Stimulated activated CD4-positive, alpha-beta T cell treated with anti-CD3 and anti-CD28 coated beads, Interleukin-2, amount 100 ng/mL, for 48 hours (primary cell): Measurements from ENCODE around the gene USP48.
"Not testable (repeated sequence)": the region's sequence is repeated elsewhere in the genome, so short reads cannot be mapped to it uniquely, and the experiment has no call there.

Experiments
- DNase-seq, 2 donors: peaks; one replicate each; pipeline ENCODE4 v3.0.0-alpha.2; 2020

USP48 gene

DNA sequence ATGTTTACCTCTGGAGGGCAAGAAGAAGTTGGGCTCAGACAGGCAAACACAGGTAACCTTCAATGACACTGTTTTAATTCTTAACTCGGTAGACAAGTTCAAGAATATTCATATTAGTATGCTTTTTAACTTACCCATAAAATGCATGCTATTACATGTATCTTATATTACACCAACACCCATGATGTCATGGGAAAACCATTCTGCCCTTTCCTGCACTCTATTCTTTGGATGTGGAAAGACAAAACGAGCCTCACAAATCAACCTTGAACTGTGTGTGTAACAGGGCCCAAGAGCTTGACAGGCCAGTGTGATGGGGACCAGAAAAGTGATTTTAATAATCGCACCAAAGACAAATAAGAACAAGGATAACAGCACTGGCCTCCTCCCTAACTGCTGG, 91.2 kb downstream of the USP48 start:
- no peak for DNase-seq

DNA sequence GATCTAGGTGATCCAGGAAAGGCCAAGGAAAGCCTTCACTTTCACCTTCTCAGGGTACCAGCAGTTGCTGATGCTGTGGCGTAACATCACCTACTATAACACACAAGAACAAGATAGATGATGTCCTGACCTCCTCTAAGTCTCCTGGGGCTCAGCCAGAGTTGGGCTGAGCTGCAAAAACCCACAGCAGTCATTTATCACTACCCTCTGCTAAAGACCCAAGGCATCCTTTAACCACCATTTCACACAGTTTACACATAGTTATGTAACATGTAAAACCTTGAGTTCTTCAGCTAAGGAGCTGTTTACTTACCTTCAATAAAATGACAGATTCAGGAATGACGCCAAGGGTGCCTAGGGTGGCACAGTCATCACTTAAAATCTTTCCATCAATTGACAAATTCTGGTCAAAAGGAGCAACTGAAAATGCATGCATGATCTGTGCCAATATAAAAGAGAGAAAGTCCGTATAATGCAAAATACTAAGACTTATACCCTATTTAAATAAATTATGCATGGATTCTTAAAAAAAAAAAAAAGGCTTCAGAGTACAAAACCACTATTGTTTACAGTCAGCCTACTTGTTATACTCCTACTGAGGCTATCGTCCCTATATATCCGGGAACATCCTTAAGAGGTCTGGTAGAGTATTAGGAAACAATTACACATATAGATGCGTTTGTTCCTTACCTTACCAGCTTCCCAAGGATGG, 93.1 kb downstream of the USP48 start:
- no peak for DNase-seq

DNA sequence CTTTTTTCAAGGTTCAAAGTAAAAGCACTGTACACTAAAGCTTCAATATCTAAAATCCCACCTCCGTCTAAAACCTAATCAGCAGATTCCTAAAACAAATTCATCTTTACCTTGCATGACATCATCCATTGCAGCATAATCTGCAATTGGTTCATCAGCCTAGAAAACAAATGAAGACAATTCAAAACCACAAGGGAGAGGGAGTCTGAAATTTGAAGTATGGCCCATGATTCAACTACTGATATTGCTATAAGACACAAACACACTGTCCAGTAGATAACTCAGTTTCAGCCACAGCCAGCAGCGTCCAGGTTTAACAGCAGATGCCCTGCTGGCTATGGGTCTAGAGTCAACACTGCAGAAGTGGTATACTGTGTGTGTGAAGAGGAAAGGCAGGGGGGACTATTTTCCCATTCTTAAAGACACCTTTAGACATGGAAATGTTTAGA, 95.8 kb downstream of the USP48 start:
- no peak for DNase-seq

DNA sequence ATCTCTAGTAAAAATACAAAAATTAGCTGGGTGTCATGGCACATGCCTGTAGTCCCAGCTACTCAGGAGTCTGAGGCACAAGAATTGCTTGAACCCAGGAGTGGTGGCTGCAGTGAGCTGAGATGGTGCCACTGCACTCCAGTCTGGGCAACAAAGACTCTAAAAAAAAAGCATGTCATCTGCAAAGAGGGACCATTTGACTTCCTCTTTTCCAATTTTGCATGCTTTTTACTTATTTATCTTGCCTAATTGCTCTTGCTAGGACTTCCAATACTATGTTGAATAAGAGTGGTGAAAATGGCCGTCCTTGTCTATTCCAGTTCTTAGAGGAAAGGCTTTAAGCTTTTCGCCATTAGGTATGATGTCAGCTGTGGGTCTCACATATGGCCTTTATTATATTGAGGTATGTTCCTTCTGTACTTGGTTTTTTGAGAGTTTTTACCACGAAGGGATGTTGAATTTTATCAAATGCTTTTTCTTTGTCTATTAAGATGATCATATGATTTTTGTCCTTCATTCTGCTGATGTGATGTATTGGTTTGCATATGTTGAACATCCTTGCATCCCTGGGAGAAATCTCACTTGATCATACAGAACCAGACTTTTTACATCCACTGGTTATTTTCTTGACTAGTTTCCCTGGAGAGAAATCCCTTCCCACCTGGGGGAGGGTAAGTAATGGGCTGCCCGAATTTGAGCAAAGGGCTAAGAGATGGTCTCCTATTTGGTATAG, 96.8 kb downstream of the USP48 start:
- no peak for DNase-seq

DNA sequence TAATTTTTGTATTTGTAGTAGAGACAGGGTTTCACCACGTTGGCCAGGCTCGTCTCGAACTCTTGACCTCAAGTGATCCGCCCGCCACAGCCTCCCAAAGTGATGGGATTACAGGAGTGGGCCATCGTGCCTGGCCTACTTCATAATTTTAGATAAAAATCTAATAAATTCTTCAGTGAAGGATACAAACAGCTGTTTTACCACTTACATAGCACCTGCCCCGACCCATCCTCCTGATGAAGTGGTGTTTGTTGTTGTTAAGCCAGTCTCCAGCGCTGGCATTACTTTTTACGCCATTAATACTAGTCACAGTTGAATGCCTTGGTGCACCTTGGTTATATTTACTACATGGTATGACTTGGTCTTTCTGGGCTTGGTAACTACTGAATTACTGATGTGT, 101.5 kb downstream of the USP48 start:
- DNase-seq = no peak

DNA sequence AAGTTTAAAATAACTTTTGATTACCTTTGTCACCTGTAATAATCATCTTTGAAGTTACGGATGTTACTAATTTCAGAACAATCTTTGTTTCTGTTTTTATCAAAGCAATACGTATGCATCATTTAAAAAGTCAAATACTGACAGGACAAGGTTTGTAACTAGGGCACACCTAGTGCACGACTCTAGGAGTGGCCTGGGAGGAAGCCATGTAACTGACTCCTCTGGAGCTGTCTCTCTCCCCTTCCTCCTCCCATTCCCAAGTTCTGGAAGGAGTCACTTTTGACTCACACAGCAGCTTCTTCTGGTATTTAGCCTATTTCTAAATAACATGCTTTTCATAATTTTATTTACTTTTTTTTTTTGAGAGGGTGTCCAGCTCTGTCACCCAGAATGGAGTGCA, 102.0 kb downstream of the USP48 start:
- no peak for DNase-seq

DNA sequence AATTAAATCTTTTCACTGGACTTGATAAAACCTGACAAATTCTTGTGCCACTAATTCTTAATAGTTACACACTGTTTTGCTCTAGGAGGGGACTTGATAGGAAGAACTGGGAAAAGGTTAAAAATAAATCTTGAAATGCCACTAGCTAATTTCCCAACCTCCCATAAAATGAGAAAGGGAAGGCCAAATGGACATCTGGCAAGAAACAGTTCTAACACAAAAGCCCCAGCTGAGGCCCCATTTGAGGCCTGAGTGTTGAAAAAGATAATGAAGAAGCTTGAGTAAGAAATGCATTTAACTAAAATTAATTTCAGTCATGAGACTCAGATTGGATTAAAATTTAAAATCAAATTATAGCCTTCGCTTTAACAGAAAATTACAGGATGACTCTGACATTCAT, 102.6 kb downstream of the USP48 start:
- DNase-seq = no peak

DNA sequence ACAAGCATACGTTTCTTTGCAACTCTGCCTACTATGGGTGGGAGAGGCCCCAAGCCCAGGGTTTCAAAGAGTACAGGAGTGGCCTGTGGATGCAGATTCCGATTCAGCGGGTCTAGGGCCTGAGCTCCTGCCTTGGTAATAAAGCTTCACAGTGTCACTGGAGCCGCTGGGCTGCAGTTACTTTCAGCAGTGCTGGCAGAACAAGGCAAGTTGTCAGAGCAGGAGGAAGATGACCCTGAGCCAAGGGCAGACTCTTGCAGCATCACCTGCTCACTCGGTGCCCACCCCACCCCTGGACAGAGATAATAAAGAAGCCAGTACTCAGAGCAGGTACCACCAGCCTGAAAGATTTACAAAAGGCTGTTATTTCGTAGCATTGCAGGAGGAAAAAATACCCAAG, 105.8 kb downstream of the USP48 start:
- DNase-seq = no peak

DNA sequence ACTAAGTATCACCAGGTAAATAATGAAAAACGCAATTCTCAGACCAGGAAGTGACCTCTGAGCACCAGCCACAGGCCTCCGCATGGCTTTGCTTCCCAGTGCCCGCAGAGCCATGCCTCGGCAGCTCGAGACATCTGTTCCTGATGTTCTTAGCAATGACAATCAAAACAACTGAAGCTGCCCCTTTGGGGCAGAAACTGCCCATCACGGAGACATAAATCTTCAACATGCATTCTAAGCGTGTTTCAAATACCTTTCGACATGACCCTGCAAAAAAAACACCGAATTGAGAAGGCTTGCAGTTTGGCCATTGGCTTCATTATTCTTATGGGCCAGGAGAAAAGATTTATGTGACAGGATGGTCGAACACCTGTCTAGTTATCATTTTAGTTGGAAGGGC, 108.0 kb downstream of the USP48 start:
- no peak for DNase-seq

DNA sequence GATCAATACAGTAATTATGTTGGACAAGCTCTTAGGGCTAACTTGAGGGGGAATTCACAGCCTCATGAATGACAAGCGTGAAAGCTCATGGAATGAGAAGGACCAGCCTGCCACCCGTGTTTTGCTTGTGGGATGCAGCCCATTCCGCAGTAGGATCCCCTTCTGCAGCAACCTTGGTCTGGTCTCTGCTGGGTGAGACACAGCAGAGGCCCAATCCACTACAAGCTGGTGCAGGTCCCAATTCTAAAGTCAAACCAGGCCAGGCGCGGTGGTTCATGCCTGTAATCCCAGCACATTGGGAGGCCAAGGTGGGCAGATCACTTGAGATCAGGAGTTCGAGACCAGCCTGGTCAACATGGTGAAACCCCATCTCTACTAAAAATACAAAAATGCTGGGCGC, 109.1 kb downstream of the USP48 start:
- not testable (repeated sequence) for DNase-seq

DNA sequence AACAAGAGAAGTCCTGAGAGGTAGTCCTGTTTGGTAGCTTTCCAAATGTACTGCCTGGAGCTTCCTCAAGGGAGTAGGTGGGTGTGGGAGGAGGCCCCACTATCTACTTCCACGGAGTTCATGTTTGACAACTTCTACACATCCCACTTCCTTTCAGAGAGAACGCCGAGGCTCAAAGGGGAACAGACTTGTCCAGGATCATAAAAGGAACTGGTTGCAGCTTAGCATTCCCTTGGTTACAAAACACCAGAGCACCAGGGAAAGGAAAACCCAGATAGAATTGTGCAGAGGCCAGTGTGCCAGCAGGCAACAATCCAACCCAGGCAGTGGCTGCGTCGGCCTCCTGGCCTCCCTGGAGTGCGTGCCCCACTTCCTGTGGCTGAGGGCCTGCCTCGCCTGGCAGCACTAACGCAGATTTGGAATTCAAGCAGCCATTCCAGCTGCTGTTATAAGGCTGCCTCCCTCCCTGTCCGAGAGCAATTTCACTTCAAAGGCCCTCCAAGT, 109.6 kb downstream of the USP48 start:
- no peak for DNase-seq

DNA sequence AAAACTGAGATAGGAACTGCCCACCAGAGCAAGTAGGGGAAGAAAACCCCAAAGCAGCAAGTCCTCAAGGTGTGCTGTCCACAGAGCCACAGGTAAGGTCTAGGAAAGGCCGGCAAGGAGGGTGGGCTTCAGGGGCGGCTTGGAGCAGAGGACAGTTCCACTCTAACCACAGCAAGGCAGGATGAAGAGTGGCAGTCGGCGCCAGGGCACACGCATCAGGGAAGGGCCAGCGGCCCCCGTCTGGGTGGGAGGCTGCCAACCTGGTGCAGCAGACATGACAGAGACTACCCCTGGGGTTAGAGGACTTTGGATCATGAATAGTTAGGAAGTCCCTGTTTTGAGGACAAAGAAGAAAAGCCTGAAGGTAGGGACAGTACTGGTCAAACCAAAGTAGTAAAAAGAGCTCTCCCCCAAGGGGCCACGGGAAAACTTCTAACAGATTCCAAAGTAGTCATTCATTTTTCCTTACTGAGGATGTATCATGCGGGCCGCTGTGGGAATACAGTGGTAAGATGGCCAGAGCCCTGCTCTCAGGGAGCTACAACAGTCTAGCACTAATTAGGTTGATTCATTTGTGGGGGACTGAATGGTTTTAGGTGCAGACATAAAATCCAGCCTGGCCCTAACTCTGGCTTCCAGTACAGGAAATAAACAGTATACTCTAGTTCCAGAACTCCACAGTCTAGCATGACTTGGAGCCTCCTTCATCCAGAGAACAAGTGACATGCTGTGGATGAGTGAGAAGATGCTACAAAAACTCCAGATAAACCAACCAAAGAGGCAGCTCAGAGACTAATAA, 110.3 kb downstream of the USP48 start:
- no peak for DNase-seq

DNA sequence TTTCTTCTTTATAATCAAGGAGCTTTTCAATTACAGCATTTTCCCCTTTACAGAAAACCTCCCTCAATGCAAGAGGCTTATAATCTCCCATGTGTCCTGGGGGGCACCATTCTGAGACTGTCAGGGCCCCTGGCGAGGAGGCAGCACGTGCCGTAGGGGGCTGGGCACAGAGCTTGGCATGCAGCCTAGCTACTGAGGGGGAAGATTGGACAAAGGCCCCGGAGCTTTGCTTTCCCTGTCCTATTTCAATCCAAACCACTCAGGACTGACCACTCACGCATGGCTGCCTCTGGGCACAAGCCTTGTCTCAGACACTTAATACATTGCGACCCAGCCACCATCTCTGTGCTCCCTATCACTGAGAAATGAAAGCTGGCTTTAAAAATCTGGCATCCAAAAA, 111.0 kb downstream of the USP48 start:
- no peak for DNase-seq

DNA sequence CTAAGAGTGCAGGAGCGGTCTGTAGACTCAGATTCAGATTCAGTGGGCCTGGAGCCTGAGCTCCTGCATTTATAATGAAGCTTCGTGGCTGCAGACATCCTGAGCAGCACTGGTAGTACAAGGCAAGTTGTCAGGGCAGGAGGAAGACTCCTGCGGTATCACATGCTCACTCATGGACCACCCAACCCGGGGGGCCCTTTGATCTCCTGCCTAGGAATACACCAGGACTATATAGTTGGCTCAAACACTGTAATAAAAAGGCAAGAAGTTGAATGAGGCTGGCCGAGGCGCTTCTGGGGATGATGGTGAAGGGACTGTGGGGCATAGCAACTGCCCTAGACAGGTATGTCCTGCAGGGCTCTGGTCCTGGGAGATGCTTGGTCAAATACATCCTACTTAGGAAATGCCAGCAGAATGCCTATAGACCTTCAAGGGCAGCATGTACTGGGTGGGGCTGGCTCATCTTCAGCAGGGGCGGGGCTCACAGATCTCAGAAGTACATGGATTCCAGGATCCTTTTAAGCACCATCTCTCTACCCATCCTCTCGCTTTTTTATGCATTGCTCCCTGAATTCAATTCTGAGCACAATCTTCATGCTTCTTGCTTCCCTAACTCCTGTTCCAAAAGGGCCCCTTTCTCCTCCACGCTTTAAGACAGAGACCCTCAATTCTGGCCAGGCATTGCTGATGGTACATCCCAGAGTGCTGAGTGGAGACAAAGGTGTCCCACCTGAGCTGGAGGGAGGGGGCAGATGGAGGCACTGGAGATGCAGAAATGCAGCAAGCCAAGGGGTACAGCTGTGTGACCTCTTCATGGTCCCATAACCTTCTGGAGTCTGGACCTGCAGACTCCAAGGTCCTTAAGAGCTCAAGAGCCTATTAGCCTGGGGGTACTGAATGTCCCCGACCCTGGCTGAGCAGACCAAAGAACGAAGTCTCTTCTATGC, 111.7 kb downstream of the USP48 start:
- DNase-seq = no peak

DNA sequence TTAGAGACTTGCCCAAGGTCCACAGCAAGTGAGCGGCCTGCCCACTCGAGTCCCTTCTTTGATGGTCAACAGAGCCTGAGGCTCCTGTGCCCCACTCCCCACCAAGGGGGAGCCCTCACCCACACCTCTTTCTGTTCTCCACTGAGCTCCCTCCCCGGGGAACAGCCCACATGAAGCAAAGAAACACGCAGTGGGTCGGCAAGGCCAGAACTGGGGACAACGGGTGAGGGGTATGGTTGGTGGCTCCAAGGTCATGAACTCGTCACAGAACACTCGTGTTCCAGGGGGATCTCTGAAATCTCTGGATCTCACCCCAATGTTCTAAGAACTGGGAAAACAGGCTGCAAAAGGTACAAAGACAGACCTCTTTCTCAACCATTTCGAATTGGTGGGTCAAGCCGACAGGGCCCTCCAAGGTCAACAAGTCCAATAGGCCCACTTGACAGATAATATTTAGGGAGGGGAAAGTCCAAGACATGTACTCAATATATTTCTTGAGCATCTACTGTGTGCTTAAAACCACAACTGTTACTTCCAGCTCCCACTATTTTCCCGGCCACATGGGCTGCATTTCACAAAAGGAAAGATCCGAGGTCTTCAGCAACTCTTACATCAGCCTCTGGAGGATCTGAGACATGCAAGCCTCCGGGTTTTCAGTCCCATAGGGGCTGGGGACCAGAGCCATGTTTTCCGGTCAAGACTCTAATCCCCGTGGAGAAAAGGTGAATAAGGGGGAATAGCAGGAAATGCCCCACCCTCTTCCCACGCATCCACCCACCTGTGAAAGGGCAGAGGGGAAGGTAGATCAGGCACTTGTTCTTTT, 112.7 kb downstream of the USP48 start:
- no peak for DNase-seq

DNA sequence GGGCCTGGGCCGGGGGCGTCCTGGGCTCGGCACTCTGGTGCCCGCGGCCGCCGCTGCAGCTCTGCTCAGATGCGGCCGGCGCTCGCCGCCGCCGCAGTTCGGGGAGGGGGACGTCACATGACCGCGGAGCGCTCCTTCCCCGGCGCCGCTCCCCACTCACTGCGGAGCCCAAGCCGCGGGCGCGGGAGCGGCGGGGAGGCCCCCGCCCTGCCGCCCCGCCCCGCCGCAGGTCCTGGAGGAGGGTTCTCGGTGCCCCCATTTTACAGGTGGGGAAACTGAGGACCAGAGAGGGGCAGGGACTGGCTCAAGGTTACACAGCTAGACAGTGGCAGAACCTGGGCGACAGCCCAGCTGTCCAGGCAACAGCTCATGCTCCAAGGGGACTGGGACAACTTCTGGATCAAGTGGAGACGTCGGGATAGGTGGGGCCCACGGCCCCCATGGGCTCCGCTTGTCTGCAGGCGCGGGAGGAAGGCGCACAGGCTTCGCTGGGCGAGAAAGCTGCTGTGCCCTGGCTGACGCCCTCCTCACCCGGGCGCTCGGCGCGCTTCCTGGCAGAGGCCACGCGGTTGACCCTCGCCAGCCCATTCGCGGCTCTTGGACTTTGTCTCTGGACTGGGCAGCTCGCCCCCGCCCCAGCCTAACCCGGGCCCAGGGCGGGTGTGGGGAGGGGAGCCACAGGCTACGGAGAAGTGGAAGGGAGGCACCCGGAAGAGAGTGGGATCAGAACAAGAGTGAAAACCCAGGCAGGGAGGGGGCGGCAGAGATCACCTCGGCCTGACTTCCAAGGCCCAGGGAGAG, 113.5 kb downstream of the USP48 start, which contains the start of gene RAP1GAP:
Gene RAP1GAP (minus strand): TSS at position 100 of the 801 bp plus-strand sequence. CDS start 49,325 bp downstream, outside the sequence.
- DNase-seq = peak in 1 of 2 donors; percentile 34

DNA sequence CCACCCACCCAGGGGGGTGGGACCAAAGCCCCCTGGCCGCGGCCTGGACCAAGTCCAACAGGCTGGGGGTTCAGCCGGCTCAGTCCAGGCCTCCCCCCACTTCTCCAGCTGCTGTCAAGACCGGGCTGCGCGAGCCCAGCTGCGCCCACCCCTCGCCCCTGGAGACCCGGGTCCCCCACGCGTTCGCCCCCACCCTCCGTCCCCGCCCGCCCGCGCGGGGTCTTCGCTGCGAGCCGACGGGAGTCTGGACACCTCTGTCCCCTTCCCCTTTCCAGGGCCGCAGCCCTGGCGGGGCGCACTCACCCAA, 114.0 kb downstream of the USP48 start:
- no peak for DNase-seq

DNA sequence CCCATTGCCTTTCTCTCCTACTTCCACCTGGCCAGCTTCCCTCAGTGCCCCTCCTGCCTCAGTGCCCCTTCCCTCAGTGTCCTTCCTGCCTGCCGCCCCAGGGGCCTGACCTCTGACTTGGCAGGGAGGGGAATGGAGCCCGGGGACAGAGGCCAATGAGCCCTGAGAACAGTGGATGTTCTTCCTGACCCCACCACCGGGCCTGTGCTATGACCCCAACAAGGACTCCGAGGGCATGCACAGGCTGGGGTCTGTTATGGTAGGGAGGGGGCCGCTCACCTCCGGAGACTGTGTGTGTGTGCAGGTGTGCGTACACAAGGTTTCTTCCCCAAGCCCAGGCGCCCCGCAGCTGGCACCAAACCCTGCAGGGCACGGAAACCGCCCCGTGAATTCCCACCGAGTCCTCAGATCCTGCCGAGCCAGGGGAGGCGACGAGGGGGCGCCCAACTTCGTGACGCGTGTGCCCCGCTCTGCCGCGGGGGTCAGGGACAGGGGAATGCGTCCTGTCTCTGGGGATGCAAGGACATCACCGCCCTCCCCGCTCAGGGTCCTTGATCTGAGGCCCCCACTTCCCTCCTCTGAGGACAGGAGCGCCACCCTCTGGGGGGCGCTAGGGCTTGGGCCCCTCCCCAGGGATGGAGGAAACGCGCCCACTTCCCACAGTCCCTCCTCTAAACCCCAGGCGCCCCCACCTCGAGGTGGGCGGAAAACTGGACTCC, 114.6 kb downstream of the USP48 start:
- no peak for DNase-seq

DNA sequence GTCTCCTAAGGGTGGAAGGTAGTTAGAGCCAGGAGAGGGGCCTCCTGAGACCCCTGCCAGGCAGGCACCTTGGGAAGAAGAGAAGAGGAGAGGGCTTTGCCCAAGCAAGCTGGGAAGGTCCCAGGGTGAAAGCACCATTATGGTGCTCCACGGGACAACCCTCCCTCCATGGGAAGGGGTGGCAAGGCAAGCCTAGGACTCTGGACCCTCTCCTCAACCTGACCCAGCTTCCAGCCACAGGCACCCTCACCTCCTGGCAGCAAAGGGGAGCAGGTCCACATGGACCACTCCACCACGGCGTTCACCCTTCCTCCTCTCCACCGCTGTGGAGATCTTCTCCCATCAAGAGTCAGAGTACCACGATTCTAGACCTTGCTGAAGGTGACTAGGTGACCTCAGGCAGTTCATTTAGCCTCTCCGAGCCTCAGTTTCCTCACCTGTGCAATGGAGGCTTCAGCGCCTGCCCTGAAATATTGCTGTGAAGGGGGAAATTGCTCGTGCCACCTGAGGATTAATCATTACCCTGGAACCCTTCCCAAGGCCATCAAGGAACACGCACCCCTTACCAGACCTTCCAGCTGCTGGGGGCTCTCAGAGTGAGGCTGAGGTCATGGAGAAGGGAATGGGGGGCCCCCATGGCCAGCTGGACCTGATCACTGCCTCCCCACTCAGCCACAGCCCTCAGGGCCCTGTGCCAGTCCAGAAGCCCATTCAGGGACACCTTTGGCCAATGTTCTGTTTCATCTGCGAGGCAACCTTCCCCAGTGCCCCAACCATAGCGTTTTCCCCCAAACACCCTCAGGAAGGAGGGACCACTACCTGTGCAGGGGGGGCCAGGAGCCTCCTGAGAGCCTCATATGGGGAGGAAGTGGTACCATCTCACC, 115.4 kb downstream of the USP48 start:
- DNase-seq = no peak
